Ramos (cell line): ENCODE data around the gene DLG2.

Source experiments
- in situ Hi-C: fragments of 300-500 bp; cut with MboI; formaldehyde crosslinking; loops from one replicate; pipeline ENCODE4 v1.14.3; 2022; ENCODE audit warnings: low sequenced_read_pairs; ENCODE audit not compliant: unreplicated experiment

The DLG2 gene

DNA sequence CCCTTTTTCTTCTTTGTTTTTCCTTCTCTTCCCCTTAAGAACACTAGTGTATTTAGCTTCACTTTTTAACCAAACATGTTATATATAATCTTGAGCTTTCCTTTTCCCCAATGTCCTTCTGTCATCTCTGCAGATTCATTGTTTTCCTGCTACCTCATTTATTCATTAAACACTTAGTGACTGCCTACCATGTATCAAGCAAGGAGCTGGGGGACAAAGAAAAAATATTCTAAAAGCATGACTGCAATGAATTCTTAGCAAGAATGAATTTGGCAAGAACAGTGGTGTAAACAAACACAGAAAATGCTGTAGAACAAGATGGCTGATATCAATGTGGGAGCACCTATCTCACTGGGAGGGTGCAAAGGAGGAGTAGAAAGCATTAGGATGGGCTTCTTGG lies 2094.0 kb downstream of the DLG2 start:
- in situ Hi-C loops, result no loop called here

DNA sequence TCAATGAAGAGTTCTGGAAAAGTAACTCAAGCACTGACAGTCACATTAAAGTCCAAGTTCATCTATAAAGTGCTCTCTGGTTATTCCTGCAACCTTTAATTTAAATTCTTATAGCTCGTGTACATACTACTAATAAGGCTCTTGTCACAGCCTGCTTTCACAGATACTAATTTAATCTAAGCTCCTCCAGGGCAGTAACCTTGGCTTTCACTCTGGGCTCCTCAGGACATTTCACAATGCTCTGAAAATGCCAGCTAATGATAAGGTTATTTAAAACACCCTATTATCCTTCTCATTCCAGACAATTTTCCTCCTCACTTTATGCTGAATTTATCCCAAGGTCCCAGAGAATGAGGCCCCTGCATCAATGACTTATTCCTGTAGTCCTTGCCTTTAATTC lies 2098.3 kb downstream of the DLG2 start:
- in situ Hi-C loops, result no loop called here

DNA sequence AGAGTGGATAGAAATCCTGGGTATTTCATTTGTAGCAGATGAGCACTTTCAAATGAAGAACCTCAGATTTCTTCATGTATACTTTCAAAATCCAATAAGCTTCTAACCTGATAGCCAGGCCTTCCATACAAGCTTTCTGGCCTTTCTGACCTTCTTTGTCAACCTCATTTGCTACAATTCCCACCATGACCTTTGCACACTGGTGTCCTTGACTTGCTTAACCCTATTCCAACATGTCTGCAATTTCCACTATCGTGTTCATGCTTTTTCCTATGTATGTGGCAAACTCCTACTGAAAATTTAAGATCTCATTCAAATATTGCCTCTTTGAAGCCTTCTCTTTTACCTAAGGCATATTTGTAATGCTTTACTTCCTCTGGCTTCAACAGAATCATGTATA lies 2098.9 kb downstream of the DLG2 start:
- in situ Hi-C loops, result no loop called here

DNA sequence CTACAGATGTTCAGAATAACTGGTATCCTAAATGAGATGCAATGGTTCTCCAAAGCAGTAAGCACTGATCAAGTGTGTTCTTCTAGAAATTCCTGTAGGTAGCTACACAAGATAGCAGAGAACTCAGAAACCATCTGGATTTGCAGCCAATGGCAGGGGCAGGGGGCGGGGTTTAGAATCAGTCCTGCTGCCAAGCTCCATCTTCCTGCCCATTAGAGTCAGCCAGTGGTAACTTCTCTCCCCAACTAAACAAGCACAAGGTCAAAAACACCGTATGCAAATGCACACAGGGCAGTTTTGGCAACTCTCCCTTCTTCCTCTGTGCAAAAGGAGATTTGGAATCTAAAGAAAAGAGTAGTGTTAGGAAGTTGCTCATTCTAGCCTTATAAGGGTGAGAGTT lies 2103.5 kb downstream of the DLG2 start:
- in situ Hi-C loops, result no loop called here

DNA sequence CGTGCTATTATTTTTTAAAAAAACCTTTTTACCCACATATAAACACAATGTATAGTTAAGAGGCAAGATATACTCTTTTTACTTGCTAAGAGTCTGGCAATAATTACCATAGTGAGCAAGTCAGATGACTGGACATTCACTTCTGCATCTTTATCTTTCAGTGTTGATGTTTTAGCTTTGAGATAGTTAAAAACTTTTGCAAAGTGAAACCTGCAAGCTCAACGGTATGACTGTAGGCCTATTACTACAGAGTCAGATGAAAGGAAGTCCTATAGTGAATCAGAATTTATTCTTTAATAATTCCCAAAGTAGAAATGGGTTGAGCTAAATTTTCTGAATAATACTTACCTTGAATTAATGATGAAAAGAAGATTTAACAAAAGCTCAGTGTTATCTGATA lies 2104.2 kb downstream of the DLG2 start:
- in situ Hi-C loops, result no loop called here

DNA sequence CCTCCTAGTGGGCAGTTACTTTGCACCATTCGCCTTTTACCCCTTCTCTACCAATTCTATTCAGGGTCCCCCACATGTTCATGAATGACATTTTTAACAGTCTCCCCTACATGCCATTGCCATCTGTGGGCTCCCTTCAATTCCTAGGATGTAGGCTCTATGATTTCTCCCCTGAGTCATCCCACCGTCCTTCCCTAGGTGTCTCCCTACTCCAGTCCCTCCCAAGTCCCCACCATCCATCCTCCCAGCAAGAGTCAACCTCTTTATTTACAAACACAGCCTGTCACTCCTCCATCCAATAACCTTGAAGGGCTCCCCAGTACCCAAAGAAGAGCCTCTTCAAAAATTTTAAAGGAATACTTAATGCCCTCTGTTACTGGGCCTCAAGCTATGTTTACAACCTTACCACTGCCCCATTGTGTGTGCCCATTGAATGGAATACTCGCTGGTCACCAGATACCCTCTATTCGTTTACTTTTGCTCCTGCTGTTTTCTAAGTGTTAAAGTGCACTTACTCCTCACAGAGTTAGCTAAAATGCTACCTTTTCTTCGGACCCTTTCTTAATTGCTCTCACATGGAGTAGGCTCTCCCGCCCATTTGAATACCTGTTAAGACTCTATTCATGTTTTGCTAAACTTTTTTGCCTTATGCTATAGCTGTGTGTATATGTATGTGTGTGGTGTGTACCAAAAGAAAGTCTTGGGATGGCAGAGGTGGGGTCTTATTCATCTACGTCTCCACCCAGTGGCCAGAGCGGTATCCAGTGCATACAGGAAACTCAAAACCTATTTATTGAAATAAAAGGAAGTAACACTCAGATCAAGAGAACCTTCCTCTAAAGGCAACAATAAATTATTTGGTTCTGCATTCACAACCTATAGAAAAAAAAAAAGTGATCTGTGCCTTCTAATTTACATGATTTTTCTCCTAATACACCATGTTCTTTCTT lies 2105.2 kb downstream of the DLG2 start:
- in situ Hi-C loops, result no loop called here

DNA sequence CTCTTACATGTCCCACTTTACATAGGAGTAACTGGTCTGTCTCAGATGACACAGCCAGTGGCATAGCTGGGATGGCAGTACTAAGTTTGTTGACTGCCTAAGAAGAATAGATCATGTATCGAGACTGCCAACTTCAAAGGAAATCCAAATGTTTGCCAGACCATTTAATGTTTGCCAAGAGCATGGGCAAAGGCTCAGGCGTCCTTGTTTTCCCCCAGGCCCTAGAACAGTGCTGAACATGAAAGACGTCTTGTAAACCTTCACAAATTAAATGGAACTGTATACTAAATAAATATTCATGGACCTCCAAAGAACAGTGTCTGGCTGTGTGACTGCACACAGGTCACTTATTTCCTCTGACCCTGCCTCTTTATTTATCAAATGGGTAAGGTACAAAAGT lies 2106.3 kb downstream of the DLG2 start:
- in situ Hi-C loops, result no loop called here

DNA sequence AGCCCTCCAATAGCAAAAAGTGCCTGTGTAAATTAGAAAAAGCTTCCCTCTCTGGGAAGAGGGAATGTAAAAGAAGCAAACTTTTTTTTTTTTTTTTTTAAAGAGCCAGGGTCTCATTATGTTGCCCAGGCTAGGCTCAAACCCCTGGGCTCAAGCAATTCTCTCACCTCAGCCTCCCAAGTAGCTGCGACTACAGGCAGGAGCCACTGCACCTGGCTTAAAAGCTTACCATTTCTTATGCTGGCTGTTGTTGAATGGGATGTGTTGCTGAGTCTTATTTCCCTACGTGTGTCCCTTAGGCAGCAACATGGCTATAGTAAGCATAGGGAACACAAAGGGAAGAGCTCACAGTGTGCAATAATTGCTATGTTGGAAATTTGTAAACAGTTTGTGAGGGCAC lies 2115.5 kb downstream of the DLG2 start:
- in situ Hi-C loops, result no loop called here

DNA sequence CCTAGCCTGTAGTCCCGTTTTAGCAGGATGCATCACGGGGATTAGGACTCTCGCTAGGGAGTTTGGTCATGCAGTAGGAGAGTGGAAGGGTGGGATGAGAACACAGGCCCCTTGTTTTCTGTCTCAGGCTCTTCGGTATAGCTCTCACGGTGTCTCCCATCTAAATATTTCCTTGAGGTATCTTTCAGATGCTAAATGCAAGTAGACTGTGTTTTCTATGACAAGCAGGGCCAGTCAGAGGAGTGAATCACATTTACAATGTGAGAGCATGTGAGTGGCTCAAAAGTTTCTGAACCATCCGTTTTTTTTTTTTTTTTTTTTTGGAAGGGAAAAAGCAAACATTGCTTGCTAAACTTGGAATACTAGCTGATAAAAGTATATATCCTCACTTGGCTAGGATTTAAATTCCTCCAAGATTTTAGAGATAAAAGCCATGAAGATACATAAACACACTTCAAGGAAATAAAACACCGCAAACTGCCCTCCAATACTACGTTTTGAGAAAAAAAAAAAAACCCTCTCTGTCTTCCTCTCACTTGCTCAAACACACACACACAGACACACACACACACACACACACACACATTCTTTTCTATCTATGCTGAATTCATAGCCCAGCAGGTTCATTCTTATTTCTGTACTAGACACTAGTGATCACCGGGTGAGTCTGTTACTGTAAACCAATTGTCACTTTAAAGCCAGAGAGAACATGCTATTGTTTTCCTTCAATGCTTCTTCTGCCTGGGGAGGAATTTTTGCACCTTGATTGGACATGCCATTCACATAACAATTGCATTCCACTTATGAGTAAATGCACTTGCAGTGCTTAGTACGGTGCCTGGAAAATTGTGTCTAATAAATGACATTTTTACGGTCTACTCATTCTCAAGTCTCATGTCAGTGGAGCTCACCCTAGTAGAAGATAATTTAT lies 2116.3 kb downstream of the DLG2 start:
- in situ Hi-C loops, result no loop called here

DNA sequence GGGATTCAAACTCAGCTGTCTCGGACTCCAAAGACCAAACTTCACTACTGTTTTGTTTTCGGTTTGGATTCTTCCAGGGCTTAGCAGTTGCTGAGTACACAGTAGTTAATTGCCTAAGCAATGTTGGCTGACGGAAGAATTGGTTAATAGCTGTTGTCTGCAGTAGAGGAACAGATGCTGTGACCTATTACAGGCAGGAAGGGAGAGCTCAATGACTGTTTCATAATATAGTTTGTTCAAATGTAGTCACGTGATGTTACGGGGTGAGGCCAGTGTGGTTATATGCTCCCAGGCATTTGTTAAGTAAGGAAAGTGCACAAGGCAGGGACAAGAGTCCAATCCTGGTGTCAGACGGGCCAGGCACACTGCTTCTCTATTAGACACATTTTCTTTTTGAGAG lies 2118.3 kb downstream of the DLG2 start:
- in situ Hi-C loops, result no loop called here

DNA sequence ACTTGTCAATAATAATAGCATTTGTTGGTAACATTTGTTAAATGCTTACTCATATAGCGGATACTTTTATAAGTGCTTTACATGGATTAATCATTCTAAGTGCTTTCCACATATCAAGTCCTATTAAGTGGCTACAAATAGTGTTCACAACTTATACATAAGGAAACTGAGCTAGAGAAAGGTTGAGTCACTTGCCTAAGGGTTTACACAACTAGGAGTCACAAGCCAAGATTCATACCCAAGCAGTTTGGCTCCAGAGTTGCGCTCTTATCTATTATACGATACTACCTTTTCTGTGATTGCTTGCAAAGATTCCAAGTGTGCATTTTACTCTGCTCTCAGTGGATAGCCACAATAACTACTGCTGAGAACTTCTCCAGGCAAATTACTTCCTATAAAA lies 2125.1 kb downstream of the DLG2 start:
- in situ Hi-C loops, result no loop called here

DNA sequence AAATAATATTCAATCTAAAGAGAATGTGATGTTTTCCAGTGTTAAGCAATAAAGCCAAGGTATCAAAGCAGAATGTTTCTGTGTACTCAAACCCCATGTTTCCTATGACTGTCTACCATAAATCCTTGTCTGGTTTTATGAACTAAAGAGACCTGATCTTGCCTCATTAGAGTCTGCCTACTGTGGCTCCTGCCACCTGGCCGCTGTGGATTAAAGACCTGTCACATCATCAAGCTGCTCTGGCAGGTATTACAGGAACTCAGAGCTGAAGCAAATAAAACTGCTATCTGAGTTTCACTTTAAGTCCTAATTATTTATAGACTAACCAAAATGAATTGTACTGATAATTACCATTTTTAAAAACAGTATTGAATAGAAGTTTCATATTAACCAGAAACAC lies 2133.2 kb downstream of the DLG2 start:
- in situ Hi-C loops, result no loop called here

DNA sequence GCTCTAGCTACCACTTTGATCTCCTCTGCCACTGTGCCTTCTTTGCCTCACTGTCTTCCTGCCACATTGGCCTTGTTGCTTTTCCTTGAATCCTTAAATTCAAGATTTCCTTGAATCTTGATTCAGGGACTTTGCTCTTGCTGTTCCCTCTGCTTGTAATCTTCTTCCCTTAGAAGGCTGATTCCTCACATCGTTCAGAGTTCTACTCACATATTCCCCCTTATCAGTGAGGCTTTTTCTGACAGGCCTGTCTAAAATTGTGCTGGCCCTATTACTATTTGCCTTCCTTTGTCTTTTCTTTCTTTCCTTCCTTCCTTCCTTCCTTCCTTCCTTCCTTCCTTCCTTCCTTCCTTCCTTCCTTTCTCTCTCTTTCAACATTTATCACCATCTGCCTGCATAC lies 2134.1 kb downstream of the DLG2 start:
- in situ Hi-C loops, result no loop called here

DNA sequence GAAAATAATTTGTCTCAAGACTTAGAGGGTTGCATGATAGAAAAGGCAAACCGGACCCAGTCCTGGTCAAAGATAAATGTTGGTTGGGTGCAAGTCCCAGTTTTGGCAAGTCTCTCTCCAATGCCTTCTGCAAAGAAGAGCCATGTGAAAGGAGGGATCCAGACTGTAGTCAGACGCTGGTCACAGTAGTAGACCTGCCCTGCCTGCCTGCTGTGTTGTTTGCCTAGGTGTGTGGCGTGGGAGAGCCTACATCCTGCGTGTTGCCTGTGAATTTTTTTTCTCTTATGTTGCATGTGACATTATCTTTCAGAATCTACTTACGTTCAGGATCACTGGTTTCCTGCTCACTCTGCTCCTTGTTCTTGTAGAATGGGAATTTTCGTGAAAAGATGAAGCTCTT lies 2143.3 kb downstream of the DLG2 start:
- in situ Hi-C loops, result no loop called here

DNA sequence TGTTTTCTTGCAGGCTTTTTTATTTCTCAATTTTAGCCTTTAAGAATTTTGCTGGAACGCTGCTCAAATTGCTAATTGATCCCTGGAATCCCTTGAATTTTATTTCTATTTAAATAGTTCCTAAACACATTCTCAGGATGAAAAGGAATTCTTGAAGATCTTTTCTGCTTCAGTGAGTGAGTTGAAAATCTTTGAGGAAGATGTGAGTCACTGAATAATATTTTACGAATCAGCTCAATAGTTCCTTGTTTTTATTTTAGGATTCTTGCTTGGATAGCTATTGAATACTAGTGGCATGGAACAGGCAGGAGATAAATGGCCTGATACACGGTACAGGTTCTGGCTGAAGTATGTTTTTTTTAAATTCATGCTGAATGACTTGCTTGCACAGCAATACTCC lies 2146.3 kb downstream of the DLG2 start:
- in situ Hi-C loops, result no loop called here

DNA sequence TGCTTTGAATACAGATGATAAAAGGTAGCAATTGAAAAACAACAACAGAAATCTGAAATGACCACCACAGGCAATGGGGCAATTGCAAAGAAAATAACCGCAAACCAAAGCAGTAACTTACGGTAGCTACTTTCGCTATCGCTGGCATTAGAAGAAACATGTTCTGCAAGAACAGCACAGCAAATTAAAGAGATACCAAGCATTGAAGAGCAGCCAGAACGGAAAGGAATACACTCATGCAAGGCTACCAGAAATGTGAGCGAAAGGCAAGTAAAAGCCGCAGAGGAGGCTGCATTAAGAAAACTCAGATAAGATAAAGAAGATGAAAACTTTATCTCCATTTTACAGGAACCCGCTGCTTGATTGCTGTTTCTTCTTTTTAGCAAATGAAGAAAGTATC lies 2146.9 kb downstream of the DLG2 start:
- in situ Hi-C loops, result no loop called here

DNA sequence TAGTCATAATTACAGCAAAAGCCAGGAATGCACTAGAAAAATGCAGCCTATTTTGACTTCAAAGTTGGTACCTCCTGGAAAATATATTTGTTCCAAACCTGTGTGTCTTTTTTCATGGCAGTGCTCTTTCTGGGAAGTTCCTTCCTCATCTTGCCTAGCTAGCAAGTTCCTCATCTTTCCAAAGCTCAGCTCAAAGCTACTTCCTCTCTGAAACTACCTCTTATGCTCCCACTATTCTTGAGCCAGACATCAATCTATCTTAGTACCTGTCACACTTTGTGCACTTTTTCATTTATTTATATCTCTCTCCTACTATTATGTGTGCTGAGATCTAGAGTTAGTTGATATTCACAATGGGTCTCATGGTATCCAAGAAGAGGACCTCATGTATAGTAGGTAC lies 2149.4 kb downstream of the DLG2 start:
- in situ Hi-C loops, result no loop called here

DNA sequence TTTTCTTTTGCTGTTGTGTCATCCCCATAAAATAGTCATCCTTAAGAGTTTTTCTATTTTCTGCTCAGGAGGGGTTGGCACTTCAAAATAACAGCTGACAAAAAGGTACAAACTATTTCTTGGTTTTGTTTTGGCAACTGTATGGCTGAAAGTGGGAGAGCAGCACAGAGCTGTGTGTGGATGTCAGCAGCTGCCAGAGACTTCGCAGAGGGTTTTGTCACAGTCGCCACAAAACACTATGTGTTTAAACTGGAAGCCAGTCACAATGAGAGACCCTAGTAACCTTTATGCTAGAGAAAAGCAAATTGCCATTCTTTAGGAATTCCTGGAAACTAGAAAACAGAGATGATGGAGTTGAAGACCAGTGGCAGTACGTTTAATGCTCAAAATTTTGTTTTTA lies 2151.4 kb downstream of the DLG2 start:
- in situ Hi-C loops, result no loop called here

DNA sequence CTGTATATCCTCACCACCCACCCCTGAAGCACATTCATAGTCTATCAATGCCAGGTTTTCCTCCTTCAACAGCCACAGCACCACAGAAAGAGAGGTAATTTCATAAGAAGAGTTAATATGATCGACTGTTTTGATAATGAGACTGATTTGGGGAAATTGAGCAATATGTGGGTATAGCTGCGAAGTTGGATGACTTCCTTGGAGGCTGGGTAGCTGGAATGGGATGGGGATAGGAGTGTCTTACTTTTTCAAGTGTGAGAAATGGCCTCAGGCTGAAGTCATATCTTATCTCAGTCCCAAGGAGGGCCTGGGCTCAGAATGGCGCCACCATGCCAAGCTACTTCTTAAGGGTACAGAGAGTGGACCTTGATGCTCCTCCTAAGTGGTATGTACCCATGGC lies 2153.4 kb downstream of the DLG2 start:
- in situ Hi-C loops, result no loop called here

DNA sequence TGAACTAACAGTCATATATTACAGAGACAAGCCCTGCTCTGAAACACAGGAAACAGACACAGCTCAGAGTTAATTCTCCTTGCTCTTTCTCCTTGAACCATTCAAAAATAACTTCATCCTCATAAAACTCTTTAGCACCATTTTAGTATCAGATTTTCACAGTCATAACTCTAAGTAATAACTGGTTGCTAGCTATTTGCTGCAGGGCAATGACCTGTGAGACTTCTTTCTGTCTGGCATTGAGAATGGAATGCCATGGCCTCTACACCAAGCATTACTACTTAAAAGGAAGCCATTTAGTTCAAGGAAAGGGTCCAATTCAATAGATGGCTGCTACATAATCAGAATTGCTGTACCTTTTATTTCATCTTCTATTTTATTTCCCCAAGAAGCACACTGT lies 2154.3 kb downstream of the DLG2 start:
- in situ Hi-C loops, result no loop called here
